Adrenal gland (tissue), 5 donors: ENCODE results near the gene CDHR5.

Source experiments
- POLR2A ChIP-seq, 2 donors: fragments of 450-650 bp; IDR thresholded peaks; one replicate each; pipeline ENCODE4 v1.6.1; 2017; ENCODE audit warnings: antibody characterized with exemption in 2 of 2, mild to moderate bottlenecking in 2 of 2, moderate library complexity in 1 of 2
- TF ChIP-seq, protein P1 (sequence below), 6 experiments: fragments of 450-650 bp in 4 of 6; fragments of 200-600 bp in 2 of 6; sonication (generic) in 1 of 6; IDR thresholded peaks; 1 replicate in 5 of 6; 2 replicates in 1 of 6; pipeline versions ENCODE4 v1.5.1 to v1.8.0; 2016 to 2021; ENCODE audit warnings: antibody characterized with exemption in 6 of 6, mild to moderate bottlenecking in 2 of 6, moderate library complexity in 1 of 6
- donor health status: DM: no; HTN: no; CAD: no.

DNA sequence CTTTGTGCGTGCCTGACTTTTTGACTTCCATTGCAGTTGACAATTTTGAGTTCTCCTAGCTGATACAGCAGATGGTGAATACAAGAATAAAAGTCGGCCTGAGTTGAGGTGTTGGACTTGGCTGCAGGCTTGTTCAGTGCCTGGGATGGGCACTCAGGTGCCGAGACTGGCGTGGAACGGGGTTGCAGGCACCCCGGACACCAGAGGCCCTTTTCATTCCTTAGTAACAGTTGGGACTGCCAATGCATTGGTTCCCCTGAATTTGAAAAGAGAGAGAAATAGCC, 47.2 kb downstream of the CDHR5 start:
- TF ChIP-seq, protein P1, sequence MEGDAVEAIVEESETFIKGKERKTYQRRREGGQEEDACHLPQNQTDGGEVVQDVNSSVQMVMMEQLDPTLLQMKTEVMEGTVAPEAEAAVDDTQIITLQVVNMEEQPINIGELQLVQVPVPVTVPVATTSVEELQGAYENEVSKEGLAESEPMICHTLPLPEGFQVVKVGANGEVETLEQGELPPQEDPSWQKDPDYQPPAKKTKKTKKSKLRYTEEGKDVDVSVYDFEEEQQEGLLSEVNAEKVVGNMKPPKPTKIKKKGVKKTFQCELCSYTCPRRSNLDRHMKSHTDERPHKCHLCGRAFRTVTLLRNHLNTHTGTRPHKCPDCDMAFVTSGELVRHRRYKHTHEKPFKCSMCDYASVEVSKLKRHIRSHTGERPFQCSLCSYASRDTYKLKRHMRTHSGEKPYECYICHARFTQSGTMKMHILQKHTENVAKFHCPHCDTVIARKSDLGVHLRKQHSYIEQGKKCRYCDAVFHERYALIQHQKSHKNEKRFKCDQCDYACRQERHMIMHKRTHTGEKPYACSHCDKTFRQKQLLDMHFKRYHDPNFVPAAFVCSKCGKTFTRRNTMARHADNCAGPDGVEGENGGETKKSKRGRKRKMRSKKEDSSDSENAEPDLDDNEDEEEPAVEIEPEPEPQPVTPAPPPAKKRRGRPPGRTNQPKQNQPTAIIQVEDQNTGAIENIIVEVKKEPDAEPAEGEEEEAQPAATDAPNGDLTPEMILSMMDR (IDR thresholded peaks at IDR 0.05) = no peak
- no peak for TF ChIP-seq POLR2A (IDR thresholded peaks at IDR 0.05)
